A549 (cell line): ENCODE data around the gene ISLR2.

ENCODE experiments used
- BHLHE40 ChIP-seq: IDR thresholded peaks from 2 replicates; pipeline ENCODE4 v1.6.1; 2012; ENCODE audit warnings: low read depth, low read length, inconsistent platforms
- CHD2 ChIP-seq: fragments of 150-350 bp; IDR thresholded peaks from 2 replicates; pipeline ENCODE4 v1.6.1; 2014; ENCODE audit warnings: low read length; ENCODE audit not compliant: partially characterized antibody
- ESRRA ChIP-seq: fragments of 150-350 bp; IDR thresholded peaks from 2 replicates; pipeline ENCODE4 v1.6.1; 2014; ENCODE audit warnings: mild to moderate bottlenecking, low read length, borderline replicate concordance
- MYC ChIP-seq: IDR thresholded peaks from 2 replicates; pipeline ENCODE4 v1.6.1; 2012; ENCODE audit warnings: mild to moderate bottlenecking, inconsistent platforms, low read length, improper control_type of control experiment, borderline replicate concordance
- POLR2A ChIP-seq: IDR thresholded peaks from 2 replicates; pipeline ENCODE4 v1.6.1; 2012; ENCODE audit warnings: mild to moderate bottlenecking, low read length
- REST ChIP-seq: fragments of 200-600 bp; sonication (generic); IDR thresholded peaks from 2 replicates; pipeline ENCODE4 v1.6.1; 2016; ENCODE audit warnings: antibody characterized with exemption, mild to moderate bottlenecking, moderate library complexity
- RNF2 ChIP-seq: fragments of 200-600 bp; sonication (generic); IDR thresholded peaks from 2 replicates; pipeline ENCODE4 v1.6.1; 2016; ENCODE audit warnings: low read depth, mild to moderate bottlenecking, antibody characterized with exemption, moderate library complexity, borderline replicate concordance
- TF ChIP-seq, protein P1 (sequence below): fragments of >200 bp; sonication (Bioruptor Twin); formaldehyde crosslinking; IDR thresholded peaks from 3 replicates; pipeline ENCODE4 v1.5.1; 2016
- TF ChIP-seq, protein P2 (sequence below): IDR thresholded peaks from 2 replicates; pipeline ENCODE4 v1.6.1; 2012
- TF ChIP-seq, protein P3 (sequence below): fragments of 150-350 bp; IDR thresholded peaks from 2 replicates; pipeline ENCODE4 v1.6.1; 2014; ENCODE audit warnings: low read depth, mild to moderate bottlenecking, low read length

DNA sequence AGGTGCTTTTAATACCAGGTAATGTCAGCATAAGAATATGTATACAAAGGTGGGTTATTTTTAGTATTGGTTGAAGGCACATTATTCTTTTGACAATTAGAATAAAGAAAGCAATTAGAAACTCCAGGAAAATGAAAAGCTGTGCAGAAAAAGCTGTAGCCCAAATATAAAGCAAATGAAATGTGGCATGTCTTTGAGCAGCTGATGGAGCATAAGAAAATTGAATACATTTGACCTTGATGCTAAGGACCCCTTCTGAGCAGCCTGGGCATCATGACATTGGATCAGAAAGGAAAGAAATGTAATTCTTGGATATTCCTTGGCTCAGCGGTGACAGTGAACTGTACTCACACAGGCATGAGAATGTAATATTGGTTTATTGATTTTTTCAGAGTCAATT lies 35.1 kb downstream of the ISLR2 start:
- TF ChIP-seq REST (no peak), CHD2 (no peak), BHLHE40 (no peak), RNF2 (no peak), MYC (no peak), POLR2A (no peak), ESRRA (no peak)
- TF ChIP-seq, protein P1, sequence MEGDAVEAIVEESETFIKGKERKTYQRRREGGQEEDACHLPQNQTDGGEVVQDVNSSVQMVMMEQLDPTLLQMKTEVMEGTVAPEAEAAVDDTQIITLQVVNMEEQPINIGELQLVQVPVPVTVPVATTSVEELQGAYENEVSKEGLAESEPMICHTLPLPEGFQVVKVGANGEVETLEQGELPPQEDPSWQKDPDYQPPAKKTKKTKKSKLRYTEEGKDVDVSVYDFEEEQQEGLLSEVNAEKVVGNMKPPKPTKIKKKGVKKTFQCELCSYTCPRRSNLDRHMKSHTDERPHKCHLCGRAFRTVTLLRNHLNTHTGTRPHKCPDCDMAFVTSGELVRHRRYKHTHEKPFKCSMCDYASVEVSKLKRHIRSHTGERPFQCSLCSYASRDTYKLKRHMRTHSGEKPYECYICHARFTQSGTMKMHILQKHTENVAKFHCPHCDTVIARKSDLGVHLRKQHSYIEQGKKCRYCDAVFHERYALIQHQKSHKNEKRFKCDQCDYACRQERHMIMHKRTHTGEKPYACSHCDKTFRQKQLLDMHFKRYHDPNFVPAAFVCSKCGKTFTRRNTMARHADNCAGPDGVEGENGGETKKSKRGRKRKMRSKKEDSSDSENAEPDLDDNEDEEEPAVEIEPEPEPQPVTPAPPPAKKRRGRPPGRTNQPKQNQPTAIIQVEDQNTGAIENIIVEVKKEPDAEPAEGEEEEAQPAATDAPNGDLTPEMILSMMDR = no peak
- TF ChIP-seq, protein P2, sequence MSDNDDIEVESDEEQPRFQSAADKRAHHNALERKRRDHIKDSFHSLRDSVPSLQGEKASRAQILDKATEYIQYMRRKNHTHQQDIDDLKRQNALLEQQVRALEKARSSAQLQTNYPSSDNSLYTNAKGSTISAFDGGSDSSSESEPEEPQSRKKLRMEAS = no peak
- TF ChIP-seq, protein P3, sequence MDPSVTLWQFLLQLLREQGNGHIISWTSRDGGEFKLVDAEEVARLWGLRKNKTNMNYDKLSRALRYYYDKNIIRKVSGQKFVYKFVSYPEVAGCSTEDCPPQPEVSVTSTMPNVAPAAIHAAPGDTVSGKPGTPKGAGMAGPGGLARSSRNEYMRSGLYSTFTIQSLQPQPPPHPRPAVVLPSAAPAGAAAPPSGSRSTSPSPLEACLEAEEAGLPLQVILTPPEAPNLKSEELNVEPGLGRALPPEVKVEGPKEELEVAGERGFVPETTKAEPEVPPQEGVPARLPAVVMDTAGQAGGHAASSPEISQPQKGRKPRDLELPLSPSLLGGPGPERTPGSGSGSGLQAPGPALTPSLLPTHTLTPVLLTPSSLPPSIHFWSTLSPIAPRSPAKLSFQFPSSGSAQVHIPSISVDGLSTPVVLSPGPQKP = no peak
